Adrenal gland (tissue), 5 donors: ENCODE data around the gene PBX3.

Experiments
- CTCF ChIP-seq, 6 experiments: fragments of 450-650 bp in 4 of 6; fragments of 200-600 bp in 2 of 6; sonication (generic) in 1 of 6; IDR thresholded peaks; 1 replicate in 5 of 6; 2 replicates in 1 of 6; pipeline versions ENCODE4 v1.5.1 to v1.8.0; 2016 to 2021; ENCODE audit warnings: antibody characterized with exemption in 6 of 6, mild to moderate bottlenecking in 2 of 6, moderate library complexity in 1 of 6
- POLR2A ChIP-seq, 2 donors: fragments of 450-650 bp; IDR thresholded peaks; one replicate each; pipeline ENCODE4 v1.6.1; 2017; ENCODE audit warnings: antibody characterized with exemption in 2 of 2, mild to moderate bottlenecking in 2 of 2, moderate library complexity in 1 of 2
- donor health status: DM: no; HTN: no; CAD: no.

- TF ChIP-seq CTCF (IDR thresholded peaks at IDR 0.05), result no peak
- no peak for TF ChIP-seq POLR2A (IDR thresholded peaks at IDR 0.05)
These were observed 232.2 kb downstream of the PBX3 start for GRCh38 chr9:125979383-125979782.
